Lower leg skin (tissue), 4 donors: ENCODE data around the gene PGK1. TPM values are rescaled to one million over a fixed set of nuclear protein-coding genes. Genes with fewer than 3 reads are reported as not detected.

Source experiments
- DNase-seq, 2 donors: peaks; one replicate each; pipeline ENCODE4 v3.0.0-alpha.2; 2019; ENCODE audit warnings: low spot score in 2 of 2
- H3K4me3 ChIP-seq: fragments of 200-600 bp; sonication (generic); 2 replicates; pipeline ENCODE4 v1.5.1; 2017; ENCODE audit warnings: mild to moderate bottlenecking, low read depth; ENCODE audit not compliant: poor library complexity, severe bottlenecking
- POLR2A ChIP-seq, 2 donors: fragments of 450-650 bp; IDR thresholded peaks; one replicate each; pipeline ENCODE4 v1.6.1; 2016 to 2017; ENCODE audit warnings: antibody characterized with exemption in 2 of 2, mild to moderate bottlenecking in 1 of 2, moderate library complexity in 1 of 2
- WGBS, 2 donors: methylation state at CpG; one replicate each; pipeline ENCODE4 v1.1.5; 2018; 5-methylcytosine and 5-hydroxymethylcytosine counted together
- intact Hi-C: fragments of 100-400 bp; cut with DNase I; formaldehyde crosslinking; loops from one replicate; pipeline ENCODE4 v1.15.0; 2023; ENCODE audit warnings: low total_unique reads
- total RNA-seq, 4 donors: library from RNA; depleted of rRNA; stranded (reverse); fragments of >200 nt; gene quantifications; one replicate each; pipeline ENCODE4 v1.1.0, GENCODE V29; 2016
- TF ChIP-seq, protein P1 (sequence below), 3 donors: fragments of 450-650 bp; IDR thresholded peaks; one replicate each; pipeline ENCODE4 v1.5.1; 2016; ENCODE audit warnings: antibody characterized with exemption in 3 of 3, mild to moderate bottlenecking in 3 of 3, moderate library complexity in 2 of 3

PGK1 gene
- total RNA-seq, 4 donors from 2014 or later = 151 to 246 (median 179) TPM

GRCh38 chrX:78111140-78111931 is 7.3 kb downstream of the PGK1 start:
- intact Hi-C loops = no loop called here
- WGBS, 2 donors = 64 to 77% methylated on average over 10 of the region's 10 CpGs
- TF ChIP-seq POLR2A (IDR thresholded peaks at IDR 0.05) = no peak
- TF ChIP-seq, protein P1, sequence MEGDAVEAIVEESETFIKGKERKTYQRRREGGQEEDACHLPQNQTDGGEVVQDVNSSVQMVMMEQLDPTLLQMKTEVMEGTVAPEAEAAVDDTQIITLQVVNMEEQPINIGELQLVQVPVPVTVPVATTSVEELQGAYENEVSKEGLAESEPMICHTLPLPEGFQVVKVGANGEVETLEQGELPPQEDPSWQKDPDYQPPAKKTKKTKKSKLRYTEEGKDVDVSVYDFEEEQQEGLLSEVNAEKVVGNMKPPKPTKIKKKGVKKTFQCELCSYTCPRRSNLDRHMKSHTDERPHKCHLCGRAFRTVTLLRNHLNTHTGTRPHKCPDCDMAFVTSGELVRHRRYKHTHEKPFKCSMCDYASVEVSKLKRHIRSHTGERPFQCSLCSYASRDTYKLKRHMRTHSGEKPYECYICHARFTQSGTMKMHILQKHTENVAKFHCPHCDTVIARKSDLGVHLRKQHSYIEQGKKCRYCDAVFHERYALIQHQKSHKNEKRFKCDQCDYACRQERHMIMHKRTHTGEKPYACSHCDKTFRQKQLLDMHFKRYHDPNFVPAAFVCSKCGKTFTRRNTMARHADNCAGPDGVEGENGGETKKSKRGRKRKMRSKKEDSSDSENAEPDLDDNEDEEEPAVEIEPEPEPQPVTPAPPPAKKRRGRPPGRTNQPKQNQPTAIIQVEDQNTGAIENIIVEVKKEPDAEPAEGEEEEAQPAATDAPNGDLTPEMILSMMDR (IDR thresholded peaks at IDR 0.05) = no peak
- DNase-seq = no peak
- no peak overlapping the region for H3K4me3 ChIP-seq

DNA sequence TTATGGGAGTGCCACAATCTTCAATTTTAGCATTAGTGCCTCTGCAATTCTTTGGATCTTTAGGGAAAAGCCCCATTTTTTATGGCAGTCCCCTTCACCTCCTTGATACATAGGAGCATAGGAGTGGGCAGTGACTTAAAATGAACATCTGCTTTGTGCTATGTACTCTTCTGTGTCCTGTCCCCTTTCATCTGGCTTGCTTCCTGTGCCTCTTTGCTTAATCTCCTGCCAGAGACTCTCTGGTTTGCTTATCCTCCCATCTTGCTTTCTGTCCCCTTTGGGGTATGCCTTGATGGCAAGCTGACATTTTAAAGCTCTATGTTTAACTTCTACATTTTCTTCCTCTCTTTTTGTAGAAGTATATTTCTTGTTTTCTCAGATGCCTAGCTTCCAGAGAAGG is 12.3 kb downstream of the PGK1 start:
- DNase-seq = no peak
- no peak overlapping the region for H3K4me3 ChIP-seq
- TF ChIP-seq, protein P1 (IDR thresholded peaks at IDR 0.05) = no peak
- TF ChIP-seq POLR2A (IDR thresholded peaks at IDR 0.05) = no peak
- intact Hi-C loops = no loop called here

DNA sequence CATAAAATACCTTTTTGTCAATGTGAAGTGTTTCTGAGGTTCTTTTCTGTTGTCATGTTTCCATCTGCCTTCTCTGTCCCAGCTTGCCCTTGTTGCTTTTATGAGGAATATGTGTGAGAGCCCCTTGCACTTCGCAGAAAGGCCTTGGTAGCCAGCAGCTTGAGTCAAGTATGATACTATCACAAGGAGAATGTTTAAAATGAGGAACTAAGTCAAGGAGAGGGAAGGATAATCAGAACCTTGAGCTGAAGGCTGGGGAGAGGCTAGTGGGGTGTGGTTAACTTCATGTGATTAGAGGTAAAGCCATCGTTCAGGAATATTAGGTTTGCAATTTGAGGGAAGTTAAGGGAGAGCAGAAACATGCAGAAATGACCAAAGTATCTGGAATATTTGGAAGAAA is 12.7 kb downstream of the PGK1 start:
- TF ChIP-seq, protein P1 (IDR thresholded peaks at IDR 0.05) = no peak
- TF ChIP-seq POLR2A (IDR thresholded peaks at IDR 0.05) = no peak
- intact Hi-C loops = no loop called here
- H3K4me3 ChIP-seq = no peak overlapping the region
- DNase-seq = no peak
- WGBS, 2 donors = 45 to 48% methylated on average over 2 of the region's 2 CpGs

DNA sequence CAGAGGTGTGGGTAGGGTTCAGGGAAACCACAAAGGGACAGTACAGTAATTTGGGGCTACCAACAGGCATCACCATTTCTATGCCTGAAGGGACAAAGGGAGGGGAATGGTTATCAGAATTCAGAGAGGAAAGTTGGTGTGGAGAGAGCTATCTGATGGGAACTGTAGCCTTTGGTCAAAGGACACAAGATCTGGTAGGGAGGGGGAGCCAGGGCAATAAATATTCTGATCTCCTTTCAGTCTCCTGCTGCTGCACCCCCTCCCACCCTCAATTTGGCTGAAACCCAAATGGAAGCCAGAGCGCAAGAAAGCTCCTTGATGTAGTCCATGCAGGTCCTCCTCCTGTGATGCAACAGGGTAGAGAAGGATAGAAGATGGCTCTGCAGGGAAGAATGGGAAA is 14.6 kb downstream of the PGK1 start:
- 84 to 90% methylated on average over 1 of the region's 1 CpG for WGBS, 2 donors
- DNase-seq = no peak
- no peak overlapping the region for H3K4me3 ChIP-seq
- TF ChIP-seq POLR2A (IDR thresholded peaks at IDR 0.05) = no peak
- TF ChIP-seq, protein P1 (IDR thresholded peaks at IDR 0.05) = no peak
- intact Hi-C loops = no loop called here

DNA sequence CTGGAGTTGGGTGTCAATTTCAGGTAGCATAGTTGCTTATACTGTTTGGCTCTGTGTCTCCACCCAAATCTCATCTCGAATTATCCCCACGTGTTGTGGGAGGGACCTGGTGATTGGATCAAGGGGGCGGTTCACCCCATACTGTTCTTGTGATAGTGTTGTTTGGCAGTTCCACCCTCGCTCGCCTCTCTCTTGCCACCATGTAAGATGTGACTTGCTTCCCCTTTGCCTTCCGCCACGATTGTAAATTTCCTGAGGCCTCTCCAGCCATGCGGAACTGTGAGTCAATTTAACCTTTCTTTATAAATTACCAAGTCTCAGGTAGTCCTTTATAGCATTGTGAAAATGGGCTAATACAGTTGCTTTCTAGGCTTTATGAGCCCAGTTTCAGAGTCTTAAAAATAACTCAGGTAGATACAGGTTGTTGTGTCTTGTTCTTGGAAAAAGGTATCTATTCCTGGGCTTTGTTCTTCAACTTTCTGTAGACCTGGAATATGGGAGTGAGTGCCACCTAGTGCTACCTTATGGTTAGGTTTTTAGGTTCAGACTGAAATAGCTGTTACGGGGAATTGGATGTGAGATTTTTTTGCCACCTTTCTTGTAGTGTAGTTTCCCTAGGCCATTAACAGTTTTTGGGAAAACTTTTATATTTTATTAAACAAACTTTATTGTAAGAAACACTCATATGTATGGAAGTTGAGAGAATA is 15.6 kb downstream of the PGK1 start:
- intact Hi-C loops = no loop called here
- no peak overlapping the region for H3K4me3 ChIP-seq
- DNase-seq = no peak
- no peak for TF ChIP-seq POLR2A (IDR thresholded peaks at IDR 0.05)
- TF ChIP-seq, protein P1 (IDR thresholded peaks at IDR 0.05) = no peak
- 71 to 78% methylated on average over 9 of the region's 9 CpGs for WGBS, 2 donors
